Keratinocyte (primary cell): Measurements from ENCODE around the gene DAGLA. TPM values are rescaled to one million over a fixed set of nuclear protein-coding genes. Genes with fewer than 3 reads are reported as not detected.

Experiments used
- DNase-seq: peaks from one replicate; pipeline ENCODE4 v3.0.0-alpha.2; 2011; ENCODE audit warnings: low read depth, missing footprints, low spot score
- FAIRE-seq: peaks from 2 replicates; lab custom pipeline; 2011; peaks lifted over from hg19 to GRCh38; lab: Jason Lieb, UNC
- H2AFZ ChIP-seq: 2 replicates; pipeline ENCODE4 v1.6.0; 2012; ENCODE audit warnings: low read length, control low read depth, inconsistent platforms; ENCODE audit not compliant: control insufficient read depth
- H3K27ac ChIP-seq: 2 replicates; pipeline ENCODE4 v1.5.1; 2011; ENCODE audit warnings: low read length; ENCODE audit not compliant: control insufficient read depth, insufficient read depth
- H3K27me3 ChIP-seq: 3 replicates; pipeline ENCODE4 v1.6.0; 2011; ENCODE audit warnings: low read length; ENCODE audit not compliant: control insufficient read depth, insufficient read depth; ENCODE audit errors: extremely low read depth
- H3K36me3 ChIP-seq, 2 experiments: 2 replicates in 1 of 2; 3 replicates in 1 of 2; pipeline ENCODE4 v1.5.1; 2011; ENCODE audit warnings: low read length in 2 of 2, mild to moderate bottlenecking in 1 of 2; ENCODE audit not compliant: control insufficient read depth in 2 of 2, insufficient read depth in 2 of 2; ENCODE audit errors: extremely low read depth in 1 of 2
- H3K4me1 ChIP-seq: 3 replicates; pipeline ENCODE4 v1.5.1; 2011; ENCODE audit warnings: low read length; ENCODE audit not compliant: control insufficient read depth, insufficient read depth; ENCODE audit errors: extremely low read depth
- H3K4me2 ChIP-seq: 3 replicates; pipeline ENCODE4 v1.6.0; 2011; ENCODE audit warnings: low read depth, low read length; ENCODE audit not compliant: control insufficient read depth, insufficient read depth; ENCODE audit errors: extremely low read depth
- H3K4me3 ChIP-seq, 3 experiments: fragments of 200-600 bp in 1 of 3; sonication (generic) in 1 of 3; 2 replicates in 2 of 3; 3 replicates in 1 of 3; pipeline ENCODE4 v1.5.1; 2011 to 2016; ENCODE audit warnings: low read length in 3 of 3, mild to moderate bottlenecking in 3 of 3, control low read depth in 2 of 3, inconsistent platforms in 1 of 3, low read depth in 1 of 3, mixed read lengths in 1 of 3, mixed run types in 1 of 3, moderate library complexity in 1 of 3; ENCODE audit not compliant: control insufficient read depth in 2 of 3, insufficient read depth in 2 of 3; ENCODE audit errors: extremely low read depth in 1 of 3
- H3K79me2 ChIP-seq: 2 replicates; pipeline ENCODE4 v1.6.0; 2012; ENCODE audit warnings: low read length; ENCODE audit not compliant: control insufficient read depth, insufficient read depth
- H3K9ac ChIP-seq: 3 replicates; pipeline ENCODE4 v1.6.0; 2011; ENCODE audit warnings: low read length; ENCODE audit not compliant: control insufficient read depth, insufficient read depth; ENCODE audit errors: extremely low read depth
- H3K9me1 ChIP-seq: 3 replicates; pipeline ENCODE4 v1.6.0; 2011; ENCODE audit warnings: low read length; ENCODE audit not compliant: control insufficient read depth, insufficient read depth; ENCODE audit errors: extremely low read depth
- H3K9me3 ChIP-seq: 2 replicates; pipeline ENCODE4 v1.5.1; 2012; ENCODE audit warnings: low read depth, low read length; ENCODE audit not compliant: control insufficient read depth
- H4K20me1 ChIP-seq: 3 replicates; pipeline ENCODE4 v1.6.0; 2011; ENCODE audit warnings: low read length; ENCODE audit not compliant: control insufficient read depth, insufficient read depth; ENCODE audit errors: extremely low read depth
- CTCF ChIP-seq, 3 experiments: IDR thresholded peaks in 1 of 3; conservative IDR thresholded peaks in 1 of 3; optimal IDR thresholded peaks in 1 of 3; 2 replicates in 2 of 3; 3 replicates in 1 of 3; pipeline versions ENCODE3 to v1.5.1; 2011; ENCODE audit warnings: low read length in 3 of 3, mild to moderate bottlenecking in 3 of 3, moderate library complexity in 2 of 3, control low read depth in 1 of 3, inconsistent platforms in 1 of 3; ENCODE audit not compliant: insufficient read depth in 2 of 3; ENCODE audit errors: extremely low read depth in 1 of 3
- EZH2 ChIP-seq: IDR thresholded peaks from one replicate; pipeline ENCODE4 v1.6.1; 2012; ENCODE audit warnings: inconsistent platforms, mild to moderate bottlenecking, low read length, moderate library complexity
- dilution Hi-C: fragments of 300-500 bp; cut with MboI; formaldehyde crosslinking; loops from one replicate; pipeline ENCODE4 v1.7.0; 2020; ENCODE audit warnings: low sequenced_read_pairs; ENCODE audit not compliant: extremely low pct_ligation_motif_present
- polyA plus RNA-seq, 5 experiments: library from polyadenylated mRNA; depleted of rRNA in 3 of 5; stranded (reverse) in 3 of 5; stranded (forward) in 1 of 5; unstranded in 1 of 5; fragments of >200 nt; gene quantifications; 1 replicate in 1 of 5; 2 replicates in 3 of 5; 3 replicates in 1 of 5; pipeline versions ENCODE4 v1.2.1 to v1.2.3, GENCODE V29; 2011 to 2012; ENCODE audit warnings: missing spikeins in 2 of 5, low read depth in 1 of 5, low replicate concordance in 1 of 5

Gene DAGLA
- polyA plus RNA-seq, 1 donor (not counting 4 experiments of a cell fraction or from before 2014, with no cell fraction given) = 0.03 TPM

GRCh38 chr11:61635304-61635703, 44.9 kb upstream of the DAGLA start:
- no peak for FAIRE-seq
- TF ChIP-seq EZH2 (no peak), CTCF (optimal IDR thresholded peaks at IDR 0.05 in 1 of 3, IDR thresholded peaks at IDR 0.05 in 1 of 3, conservative IDR thresholded peaks at IDR 0.05 in 1 of 3; ENCODE audit: extremely low read depth in 1 of 3, insufficient read depth in 2 of 3, low read length in 3 of 3) (no peak)
- Histone ChIP-seq H3K27me3 (peaks cover 10% of the 10 kb centered on the region), H3K9me1 (no peaks in the 10 kb centered on the region), H3K9me3 (no peaks in the 10 kb centered on the region), H4K20me1 (no peaks in the 10 kb centered on the region), H3K9ac (no peak overlapping the region), H3K79me2 (no peaks in the 10 kb centered on the region), H2AFZ (no peak overlapping the region), H3K4me1 (peaks cover 9% of the 10 kb centered on the region), H3K4me2 (no peak overlapping the region), H3K27ac (no peak overlapping the region), H3K36me3 (no peaks in the 10 kb centered on the region), H3K4me3 (no peak overlapping the region)
- no peak for DNase-seq
- dilution Hi-C loops = no loop called here

GRCh38 chr11:61635787-61636186, 44.4 kb upstream of the DAGLA start:
- no peaks in the 10 kb centered on the region for H3K79me2 ChIP-seq
- H3K9ac ChIP-seq = no peak overlapping the region
- no peak overlapping the region for H3K4me3 ChIP-seq
- H3K9me1 ChIP-seq = no peaks in the 10 kb centered on the region
- DNase-seq (no peak), FAIRE-seq (no peak)
- dilution Hi-C loops = no loop called here
- H3K27me3 ChIP-seq = peaks cover 10% of the 10 kb centered on the region
- no peak overlapping the region for H3K27ac ChIP-seq
- no peaks in the 10 kb centered on the region for H3K9me3 ChIP-seq
- H2AFZ ChIP-seq = no peak overlapping the region
- H3K4me1 ChIP-seq = peaks cover 9% of the 10 kb centered on the region
- H3K36me3 ChIP-seq = no peaks in the 10 kb centered on the region
- no peak overlapping the region for H3K4me2 ChIP-seq
- H4K20me1 ChIP-seq = no peaks in the 10 kb centered on the region
- TF ChIP-seq EZH2 = no peak

GRCh38 chr11:61636676-61637075, 43.5 kb upstream of the DAGLA start:
- H3K79me2 ChIP-seq = no peaks in the 10 kb centered on the region
- peaks cover 9% of the 10 kb centered on the region for H3K4me1 ChIP-seq
- H3K4me3 ChIP-seq = no peak overlapping the region
- H3K36me3 ChIP-seq = no peaks in the 10 kb centered on the region
- no peak overlapping the region for H3K9ac ChIP-seq
- FAIRE-seq (no peak), DNase-seq (no peak)
- peaks cover 10% of the 10 kb centered on the region for H3K27me3 ChIP-seq
- no peaks in the 10 kb centered on the region for H4K20me1 ChIP-seq
- H2AFZ ChIP-seq = no peak overlapping the region
- H3K4me2 ChIP-seq = no peak overlapping the region
- dilution Hi-C loops = no loop called here
- H3K27ac ChIP-seq = no peak overlapping the region
- H3K9me3 ChIP-seq = no peaks in the 10 kb centered on the region
- no peak for TF ChIP-seq CTCF (optimal IDR thresholded peaks at IDR 0.05 in 1 of 3, IDR thresholded peaks at IDR 0.05 in 1 of 3, conservative IDR thresholded peaks at IDR 0.05 in 1 of 3; ENCODE audit: extremely low read depth in 1 of 3, insufficient read depth in 2 of 3, low read length in 3 of 3)
- no peak for TF ChIP-seq EZH2
- no peaks in the 10 kb centered on the region for H3K9me1 ChIP-seq
